ENCODE measurements around the gene IP6K1.

IP6K1 gene

DNA sequence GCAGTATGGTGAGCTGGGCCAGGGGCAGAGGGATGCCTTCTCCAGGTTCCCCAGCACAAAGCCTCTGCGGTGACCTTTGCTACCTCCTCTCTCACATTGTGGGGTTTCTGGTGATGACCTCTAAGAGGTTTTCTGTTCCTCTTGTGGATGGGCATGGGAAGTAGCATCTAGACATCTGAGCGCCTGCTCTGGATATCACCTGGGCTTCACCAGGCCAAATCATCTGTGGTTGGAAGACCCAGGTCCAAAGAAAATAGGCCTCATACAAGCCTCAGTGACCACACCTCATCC lies 105.2 kb downstream of the IP6K1 start:
- no peak for DNase-seq (ENCODE audit: low read depth)
- TF ChIP-seq, protein P1, sequence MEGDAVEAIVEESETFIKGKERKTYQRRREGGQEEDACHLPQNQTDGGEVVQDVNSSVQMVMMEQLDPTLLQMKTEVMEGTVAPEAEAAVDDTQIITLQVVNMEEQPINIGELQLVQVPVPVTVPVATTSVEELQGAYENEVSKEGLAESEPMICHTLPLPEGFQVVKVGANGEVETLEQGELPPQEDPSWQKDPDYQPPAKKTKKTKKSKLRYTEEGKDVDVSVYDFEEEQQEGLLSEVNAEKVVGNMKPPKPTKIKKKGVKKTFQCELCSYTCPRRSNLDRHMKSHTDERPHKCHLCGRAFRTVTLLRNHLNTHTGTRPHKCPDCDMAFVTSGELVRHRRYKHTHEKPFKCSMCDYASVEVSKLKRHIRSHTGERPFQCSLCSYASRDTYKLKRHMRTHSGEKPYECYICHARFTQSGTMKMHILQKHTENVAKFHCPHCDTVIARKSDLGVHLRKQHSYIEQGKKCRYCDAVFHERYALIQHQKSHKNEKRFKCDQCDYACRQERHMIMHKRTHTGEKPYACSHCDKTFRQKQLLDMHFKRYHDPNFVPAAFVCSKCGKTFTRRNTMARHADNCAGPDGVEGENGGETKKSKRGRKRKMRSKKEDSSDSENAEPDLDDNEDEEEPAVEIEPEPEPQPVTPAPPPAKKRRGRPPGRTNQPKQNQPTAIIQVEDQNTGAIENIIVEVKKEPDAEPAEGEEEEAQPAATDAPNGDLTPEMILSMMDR (conservative IDR thresholded peaks at IDR 0.05; ENCODE audit: low read depth, low read length): no peak
- H3K4me3 ChIP-seq (ENCODE audit: low read length): no peak overlapping the region

- no peak for DNase-seq (ENCODE audit: low read depth)
- no peak overlapping the region for H3K4me3 ChIP-seq (ENCODE audit: low read length)
- TF ChIP-seq, protein P1 (conservative IDR thresholded peaks at IDR 0.05; ENCODE audit: low read depth, low read length): no peak
These were observed 105.7 kb downstream of the IP6K1 start for GRCh38 chr3:49680493-49681231.

GRCh38 chr3:49675912-49676311 lies 110.4 kb downstream of the IP6K1 start:
- TF ChIP-seq, protein P1 (conservative IDR thresholded peaks at IDR 0.05; ENCODE audit: low read depth, low read length): no peak
- H3K4me3 ChIP-seq (ENCODE audit: low read length): no peak overlapping the region
- no peak for DNase-seq (ENCODE audit: low read depth)

- DNase-seq (ENCODE audit: low read depth): no peak
- peak overlapping the region; percentile 72 for H3K4me3 ChIP-seq (ENCODE audit: low read length)
These were observed 111.8 kb downstream of the IP6K1 start for GRCh38 chr3:49674497-49674983.

More at GRCh38 chr3:49674497-49674983, 111.8 kb downstream of the IP6K1 start:
- TF ChIP-seq, protein P1 (conservative IDR thresholded peaks at IDR 0.05; ENCODE audit: low read depth, low read length): no peak
